ENCODE measurements around the gene PUM1. TPM values are rescaled to one million over a fixed set of nuclear protein-coding genes. Genes with fewer than 3 reads are reported as not detected.

Gene PUM1
- total and polyA plus RNA-seq, 10 of the 15 experiments (the other 5 are each of a cell fraction or from before 2014, with no cell fraction given): 21.4 to 75.3 (median 42.4) TPM

- TF ChIP-seq USF2 (IDR thresholded peaks at IDR 0.05; ENCODE audit: borderline replicate concordance, low read depth, low read length): no peak
- no peak for TF ChIP-seq SIN3A (IDR thresholded peaks at IDR 0.05; ENCODE audit: low read depth, low read length)
- no peak for TF ChIP-seq BRCA1 (IDR thresholded peaks at IDR 0.05; ENCODE audit: low read depth, low read length)
- no peak for TF ChIP-seq ZNF592 (IDR thresholded peaks at IDR 0.05)
- TF ChIP-seq TCF3 (IDR thresholded peaks at IDR 0.05; ENCODE audit: borderline replicate concordance, insufficient read depth, low read depth, low read length): no peak
- no peak for TF ChIP-seq CTCF (IDR thresholded peaks at IDR 0.05 in 2 of 3, conservative IDR thresholded peaks at IDR 0.05 in 1 of 3; ENCODE audit: control insufficient read depth in 2 of 3, extremely low read depth in 1 of 3, insufficient read depth in 1 of 3, low read depth in 3 of 3, low read length in 3 of 3)
- TF ChIP-seq LARP7 (IDR thresholded peaks at IDR 0.05): no peak
- no peak for TF ChIP-seq HDAC6 (IDR thresholded peaks at IDR 0.05; ENCODE audit: unreplicated experiment)
- no peak for TF ChIP-seq YBX1 (IDR thresholded peaks at IDR 0.05)
These were observed 117.2 kb downstream of the PUM1 start (continued) for GRCh38 chr1:30948278-30948677.

Measured in GM12878 (cell line).